Endothelial cell of umbilical vein (primary cell): ENCODE results near the gene FCF1. TPM values are rescaled to one million over a fixed set of nuclear protein-coding genes. Genes with fewer than 3 reads are reported as not detected.

Source experiments
- BruUV-seq: library from RNA; stranded (reverse); fragments of 400-500 nt; replicated peaks from 2 replicates; lab custom pipeline; 2021; lab: Mats Ljungman, UMichigan
- CTCF ChIA-PET: fragments of 300-600, 350-600 bp; sonication (Branson Sonifier 250); formaldehyde crosslinking; loops from one replicate; lab custom pipeline; 2021; ENCODE audit warnings: antibody characterized with exemption, inconsistent platforms; lab: Charles Lee
- POLR2A ChIA-PET: fragments of 300-600, 350-600 bp; sonication (Branson Sonifier 250); formaldehyde crosslinking; loops from one replicate; lab custom pipeline; 2021; ENCODE audit warnings: antibody characterized with exemption, inconsistent platforms; lab: Charles Lee
- DNase-seq: peaks from one replicate; pipeline ENCODE4 v3.0.0-alpha.2; 2011; ENCODE audit warnings: low read depth, low spot score
- FAIRE-seq: peaks from 2 replicates; lab custom pipeline; 2011; peaks lifted over from hg19 to GRCh38; lab: Jason Lieb, UNC
- H2AFZ ChIP-seq: 2 replicates; pipeline ENCODE4 v1.6.0; 2012; ENCODE audit warnings: low read depth, low read length, control low read depth, inconsistent platforms
- H3K27ac ChIP-seq: 2 replicates; pipeline ENCODE4 v1.5.1; 2011; ENCODE audit warnings: low read depth, mild to moderate bottlenecking, control low read depth, low read length, moderate library complexity; ENCODE audit not compliant: insufficient read depth
- H3K27me3 ChIP-seq, 2 experiments: 2 replicates each; pipeline versions ENCODE4 v1.6.0 to v1.6.1; 2011; ENCODE audit warnings: low read length in 2 of 2, mixed read lengths in 1 of 2; ENCODE audit not compliant: control insufficient read depth in 2 of 2, insufficient read depth in 2 of 2
- H3K36me3 ChIP-seq, 2 experiments: 2 replicates in 1 of 2; 3 replicates in 1 of 2; pipeline ENCODE4 v1.5.1; 2011; ENCODE audit warnings: low read length in 2 of 2, mild to moderate bottlenecking in 1 of 2, moderate library complexity in 1 of 2; ENCODE audit not compliant: control insufficient read depth in 2 of 2, insufficient read depth in 2 of 2; ENCODE audit errors: extremely low read depth in 1 of 2
- H3K4me1 ChIP-seq: 3 replicates; pipeline ENCODE4 v1.5.1; 2011; ENCODE audit warnings: mild to moderate bottlenecking, low read length; ENCODE audit not compliant: control insufficient read depth, insufficient read depth; ENCODE audit errors: extremely low read depth
- H3K4me2 ChIP-seq: 2 replicates; pipeline ENCODE4 v1.6.1; 2011; ENCODE audit warnings: low read length, control low read depth, mixed read lengths; ENCODE audit not compliant: insufficient read depth
- H3K4me3 ChIP-seq, 3 experiments: fragments of 200-600 bp in 1 of 3; sonication (generic), shearing (Covaris generic) in 1 of 3; replicated peaks in 1 of 3; 2 replicates each; pipeline ENCODE4 v1.5.1; 2011 to 2016; ENCODE audit warnings: control low read depth in 3 of 3, low read length in 3 of 3, mild to moderate bottlenecking in 2 of 3, inconsistent platforms in 1 of 3, low read depth in 1 of 3, moderate library complexity in 1 of 3; ENCODE audit not compliant: insufficient read depth in 1 of 3
- H3K79me2 ChIP-seq: 2 replicates; pipeline ENCODE4 v1.6.0; 2012; ENCODE audit warnings: low read length, inconsistent platforms; ENCODE audit not compliant: control insufficient read depth, insufficient read depth
- H3K9ac ChIP-seq: replicated peaks from 2 replicates; pipeline ENCODE3; 2011; ENCODE audit warnings: low read length, control low read depth; ENCODE audit not compliant: insufficient read depth; ENCODE audit errors: extremely low read depth
- H3K9me1 ChIP-seq: replicated peaks from 3 replicates; pipeline ENCODE4 v1.6.0; 2011; ENCODE audit warnings: mild to moderate bottlenecking, low read length; ENCODE audit not compliant: control insufficient read depth, insufficient read depth; ENCODE audit errors: extremely low read depth
- H3K9me3 ChIP-seq: replicated peaks from 2 replicates; pipeline ENCODE4 v1.5.1; 2012; ENCODE audit warnings: low read length, inconsistent platforms; ENCODE audit not compliant: control insufficient read depth, insufficient read depth
- H4K20me1 ChIP-seq: replicated peaks from 2 replicates; pipeline ENCODE3; 2011; ENCODE audit warnings: mild to moderate bottlenecking, low read length; ENCODE audit not compliant: control insufficient read depth, insufficient read depth; ENCODE audit errors: extremely low read depth
- CTCF ChIP-seq, 2 donors: IDR thresholded peaks; 1 replicate in 1 of 2; 2 replicates in 1 of 2; pipeline ENCODE4 v1.5.1; 2011; ENCODE audit warnings: low read length in 2 of 2, mild to moderate bottlenecking in 2 of 2, moderate library complexity in 2 of 2, control low read depth in 1 of 2, inconsistent platforms in 1 of 2, low read depth in 1 of 2; ENCODE audit not compliant: insufficient read depth in 1 of 2; ENCODE audit errors: extremely low read depth in 1 of 2
- EZH2 ChIP-seq: IDR thresholded peaks from 2 replicates; pipeline ENCODE4 v1.6.1; 2012; ENCODE audit warnings: borderline replicate concordance, low read depth, mild to moderate bottlenecking, moderate library complexity, low read length, inconsistent platforms; ENCODE audit not compliant: severe bottlenecking
- FOS ChIP-seq: IDR thresholded peaks from 2 replicates; pipeline ENCODE4 v1.6.1; 2011; ENCODE audit warnings: mild to moderate bottlenecking, low read length, moderate library complexity, borderline replicate concordance; ENCODE audit not compliant: insufficient read depth
- GATA2 ChIP-seq: IDR thresholded peaks from 2 replicates; pipeline ENCODE4 v1.7.0; 2011; ENCODE audit warnings: low read depth, mild to moderate bottlenecking, moderate library complexity, mixed read lengths, low read length; ENCODE audit not compliant: insufficient read length, insufficient read depth
- JUN ChIP-seq: IDR thresholded peaks from 2 replicates; pipeline ENCODE4 v1.6.1; 2011; ENCODE audit warnings: borderline replicate concordance, low read depth; ENCODE audit not compliant: insufficient read length, insufficient read depth
- MYC ChIP-seq: IDR thresholded peaks from one replicate; pipeline ENCODE4 v1.6.1; 2011; ENCODE audit warnings: mild to moderate bottlenecking, low read depth, low read length
- POLR2A ChIP-seq: IDR thresholded peaks from 2 replicates; pipeline ENCODE4 v1.6.1; 2012; ENCODE audit warnings: low read depth, mild to moderate bottlenecking, control low read depth, low read length
- POLR2AphosphoS5 ChIP-seq: IDR thresholded peaks from 2 replicates; pipeline ENCODE4 v1.6.1; 2012; ENCODE audit warnings: low read depth, mild to moderate bottlenecking, control low read depth, low read length, moderate library complexity; ENCODE audit not compliant: insufficient read depth
- dilution Hi-C: fragments of 300-500 bp; cut with MboI; formaldehyde crosslinking; loops from one replicate; pipeline ENCODE4 v1.15.0; 2019; ENCODE audit warnings: low sequenced_read_pairs; ENCODE audit not compliant: extremely low pct_ligation_motif_present
- intact Hi-C: fragments of 100-400 bp; cut with micrococcal nuclease; formaldehyde crosslinking; loops from one replicate; pipeline ENCODE4 v1.10.0; 2022
- polyA plus RNA-seq, 4 experiments: library from polyadenylated mRNA; depleted of rRNA in 3 of 4; stranded (reverse) in 3 of 4; unstranded in 1 of 4; fragments of >200 nt; gene quantifications; 2 replicates each; pipeline versions ENCODE4 v1.2.1 to v1.2.3, GENCODE V29; 2011 to 2012; ENCODE audit warnings: missing spikeins in 1 of 4
- total RNA-seq: library from RNA; stranded (reverse); gene quantifications from 2 replicates; pipeline ENCODE4 v1.2.3, GENCODE V29; 2021
- TF ChIP-seq, protein P1 (sequence below): IDR thresholded peaks from 2 replicates; pipeline ENCODE4 v1.6.1; 2011; ENCODE audit not compliant: insufficient read depth, insufficient read length

Gene FCF1
- total and polyA plus RNA-seq, 2 donors (not counting 3 experiments of a cell fraction or from before 2014, with no cell fraction given) = 26.2 to 58.2 TPM

DNA sequence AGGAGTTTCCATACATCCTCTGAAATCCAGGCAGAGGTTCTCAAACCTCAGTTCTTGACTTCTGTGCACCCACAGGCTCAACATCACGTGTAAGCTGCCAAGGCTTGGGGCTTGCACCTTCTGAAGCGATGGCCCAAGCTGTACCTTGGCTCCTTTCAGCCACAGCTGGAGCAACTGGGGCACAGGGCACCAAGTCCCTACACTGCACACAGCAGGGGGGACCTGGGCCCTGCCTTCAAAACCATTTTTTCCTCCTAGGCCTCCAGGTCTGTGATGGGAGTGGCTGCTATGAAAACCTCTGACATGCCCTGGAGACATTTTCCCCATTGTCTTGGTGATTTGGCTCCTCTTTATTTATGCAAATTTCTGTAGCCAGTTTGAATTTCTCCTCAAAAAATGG lies 10.7 kb upstream of the FCF1 start:
- no peaks in the 10 kb centered on the region for H3K4me1 ChIP-seq
- TF ChIP-seq, protein P1, sequence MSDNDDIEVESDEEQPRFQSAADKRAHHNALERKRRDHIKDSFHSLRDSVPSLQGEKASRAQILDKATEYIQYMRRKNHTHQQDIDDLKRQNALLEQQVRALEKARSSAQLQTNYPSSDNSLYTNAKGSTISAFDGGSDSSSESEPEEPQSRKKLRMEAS = no peak
- TF ChIP-seq FOS (no peak), GATA2 (no peak), JUN (no peak), MYC (no peak), POLR2A (no peak), EZH2 (no peak), POLR2AphosphoS5 (no peak), CTCF (IDR thresholded peaks at IDR 0.05; ENCODE audit: extremely low read depth in 1 of 2, insufficient read depth in 1 of 2, low read depth in 1 of 2, low read length in 2 of 2) (no peak)
- dilution Hi-C loops = no loop called here
- H3K4me2 ChIP-seq = no peak overlapping the region
- H2AFZ ChIP-seq = no peak overlapping the region
- H3K36me3 ChIP-seq = peaks cover 3% of the 10 kb centered on the region in 2 experiments
- DNase-seq = no peak
- no peak overlapping the region for H3K27ac ChIP-seq
- H3K9ac ChIP-seq = no peak overlapping the region
- peaks cover 87% of the 10 kb centered on the region for H3K79me2 ChIP-seq
- H3K27me3 ChIP-seq = no peaks in the 10 kb centered on the region
- intact Hi-C loops = no loop called here
- H3K9me3 ChIP-seq = no peaks in the 10 kb centered on the region
- H3K9me1 ChIP-seq = no peaks in the 10 kb centered on the region
- H3K4me3 ChIP-seq = no peak overlapping the region
- no peak for FAIRE-seq
- no peaks in the 10 kb centered on the region for H4K20me1 ChIP-seq
- ChIA-PET CTCF (no interaction called here), POLR2A (no interaction called here)
- BruUV-seq = no TSS peak
